ENCODE data around the gene ZNF175. TPM values are rescaled to one million over a fixed set of nuclear protein-coding genes. Genes with fewer than 3 reads are reported as not detected.

The ZNF175 gene
- total RNA-seq, 2 experiments from 2014 or later = 6.6 to 8.0 TPM

- POLR2A ChIA-PET = interaction anchor here (0.6 to 0.7 kb wide), 2 partner anchors 8 to 184 kb away, joined by 3 read pairs; no protein-coding TSS in a partner anchor
- Mint-ChIP-seq H3K9me3 (peaks cover 9% of the 10 kb centered on the region), H3K4me3 (peak overlapping the region; percentile 80), H3K27me3 (peaks cover 6% of the 10 kb centered on the region), H3K4me1 (ENCODE audit: low read depth) (peaks cover 15% of the 10 kb centered on the region), H3K27ac (peak overlapping the region; percentile 21), H3K36me3 (ENCODE audit: low read depth) (peaks cover 8% of the 10 kb centered on the region)
- TF ChIP-seq CTCF (IDR thresholded peaks at IDR 0.05) = no peak
- intact Hi-C loops (cut with micrococcal nuclease) = no loop called here
- CTCF ChIA-PET = interaction anchor here (2.1 kb wide), 1 partner anchor 44 kb away, joined by 5 read pairs; no protein-coding TSS in a partner anchor
- DNase-seq (no peak), ATAC-seq (no peak)
Observed at GRCh38 chr19:51593138-51593890, 22.2 kb downstream of the ZNF175 start.

DNA sequence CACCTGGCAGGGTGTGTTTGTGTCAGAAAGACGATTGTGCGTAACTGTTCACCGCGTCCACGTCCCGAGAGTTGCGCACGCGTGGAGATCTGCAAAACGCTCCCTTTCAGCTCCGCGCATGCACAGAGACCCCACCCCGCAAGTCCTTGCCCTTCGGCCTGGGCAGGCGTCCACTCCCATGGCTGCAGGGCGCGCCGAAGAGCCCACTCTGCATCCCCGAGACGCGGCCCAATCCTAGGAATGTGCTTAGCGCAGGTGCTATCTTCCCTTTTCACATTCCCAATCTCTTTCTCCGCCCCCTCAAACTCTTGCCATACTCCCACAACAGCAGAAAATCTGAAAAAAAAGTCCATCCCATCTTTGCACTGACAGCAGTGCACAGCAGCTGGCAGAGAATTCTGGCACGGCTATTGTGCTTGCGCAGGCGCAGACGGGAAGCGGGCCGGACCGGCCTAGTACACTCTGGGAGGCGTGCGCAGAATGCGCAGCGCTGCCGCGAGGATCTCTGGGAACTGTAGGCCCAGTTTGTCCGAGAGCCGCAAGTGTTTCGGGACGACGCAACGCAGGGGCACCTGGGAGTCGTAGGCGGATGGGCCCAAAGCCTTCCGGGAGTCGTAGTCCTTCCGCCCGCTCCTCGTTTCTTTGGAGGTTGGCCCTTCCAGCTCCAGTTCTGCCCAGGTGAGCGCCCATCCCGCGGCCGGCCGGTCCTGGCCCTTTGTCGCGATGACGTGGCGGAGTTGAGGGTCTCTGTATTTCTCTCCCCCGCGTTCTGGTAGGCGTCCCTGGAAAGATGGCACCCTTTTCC, 23.1 kb downstream of the ZNF175 start:
- ATAC-seq = peak; percentile 100
- H3K9me3 Mint-ChIP-seq = peaks cover 6% of the 10 kb centered on the region

DNA sequence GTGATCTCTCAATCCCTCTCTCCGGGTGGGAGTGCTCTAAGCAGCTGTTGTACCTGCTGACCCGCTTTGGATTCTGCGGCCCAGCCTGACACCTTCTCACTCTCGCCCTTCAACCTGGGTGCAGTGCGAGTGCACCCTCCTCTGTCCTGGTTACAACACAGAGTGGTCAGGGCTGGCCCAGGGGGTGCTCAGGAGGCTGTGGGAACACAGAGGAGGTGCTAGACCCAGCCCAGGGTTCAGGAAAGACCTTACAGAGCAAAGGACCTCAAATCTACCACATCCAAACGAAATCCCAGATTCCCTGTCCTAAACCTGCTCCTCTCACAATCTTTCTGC, 23.7 kb downstream of the ZNF175 start:
- ChIA-PET POLR2A (interaction anchor here (0.7 kb wide), 1 partner anchor 401 kb away, joined by 4 read pairs; no protein-coding TSS in a partner anchor), CTCF (interaction anchor here (1.1 to 2.1 kb wide), 2 partner anchors 43 to 197 kb away, joined by 3 to 5 read pairs; no protein-coding TSS in a partner anchor)
- peak overlapping the region; percentile 80 for H3K4me3 Mint-ChIP-seq
- no peak for DNase-seq
- TF ChIP-seq CTCF (IDR thresholded peaks at IDR 0.05) = no peak
- peak overlapping the region; percentile 21 for H3K27ac Mint-ChIP-seq
- peaks cover 7% of the 10 kb centered on the region for H3K27me3 Mint-ChIP-seq
- peaks cover 2% of the 10 kb centered on the region for H3K9me3 Mint-ChIP-seq
- peak; percentile 2 for ATAC-seq
- H3K4me1 Mint-ChIP-seq (ENCODE audit: low read depth) = peaks cover 15% of the 10 kb centered on the region
- intact Hi-C loops (cut with micrococcal nuclease) = no loop called here
- H3K36me3 Mint-ChIP-seq (ENCODE audit: low read depth) = peaks cover 1% of the 10 kb centered on the region

More for the DNA sequence above, 23.1 kb downstream of the ZNF175 start:
- POLR2A ChIA-PET = interaction anchor here (0.7 kb wide), 2 partner anchors 9 to 401 kb away, joined by 3 to 4 read pairs; no protein-coding TSS in a partner anchor
- Mint-ChIP-seq H3K4me3 (peak overlapping the region; percentile 80), H3K4me1 (ENCODE audit: low read depth) (peaks cover 15% of the 10 kb centered on the region), H3K27me3 (peaks cover 7% of the 10 kb centered on the region), H3K36me3 (ENCODE audit: low read depth) (peaks cover 6% of the 10 kb centered on the region), H3K27ac (peak overlapping the region; percentile 21)
- peak; percentile 98 for DNase-seq
- CTCF ChIA-PET = interaction anchor here (1.1 to 2.1 kb wide), 2 partner anchors 43 to 196 kb away, joined by 3 to 5 read pairs; no protein-coding TSS in a partner anchor
- TF ChIP-seq CTCF (IDR thresholded peaks at IDR 0.05) = no peak
- intact Hi-C loops (cut with micrococcal nuclease) = no loop called here

- peaks cover 15% of the 10 kb centered on the region for H3K4me1 Mint-ChIP-seq (ENCODE audit: low read depth)
- ChIA-PET POLR2A (interaction anchor here (1.4 kb wide), 1 partner anchor 10 kb away, joined by 3 read pairs; no protein-coding TSS in a partner anchor), CTCF (interaction anchor here (1.0 to 1.4 kb wide), 3 partner anchors 66 to 197 kb away, joined by 3 to 4 read pairs (median 3); no protein-coding TSS in a partner anchor)
- H3K9me3 Mint-ChIP-seq = no peaks in the 10 kb centered on the region
- H3K4me3 Mint-ChIP-seq = peak overlapping the region; percentile 80
- H3K36me3 Mint-ChIP-seq (ENCODE audit: low read depth) = no peaks in the 10 kb centered on the region
- H3K27me3 Mint-ChIP-seq = peaks cover 14% of the 10 kb centered on the region
- intact Hi-C loops (cut with micrococcal nuclease) = no loop called here
- ATAC-seq (no peak), DNase-seq (no peak)
- TF ChIP-seq CTCF (IDR thresholded peaks at IDR 0.05) = no peak
- peak overlapping the region; percentile 28 for H3K27ac Mint-ChIP-seq
Observed at GRCh38 chr19:51595190-51596175, 24.4 kb downstream of the ZNF175 start.
